Psoas muscle (tissue), 8 donors: ENCODE data around the gene VARS2. TPM values are rescaled to one million over a fixed set of nuclear protein-coding genes. Genes with fewer than 3 reads are reported as not detected.

Experiments used
- ATAC-seq, 4 donors: fragments of 200-7000 bp; cut with Tn5 transposase; one replicate each; pipeline ENCODE4 v1.9.1; 2020; ENCODE audit warnings: moderate library complexity in 3 of 4, mild to moderate bottlenecking in 2 of 4
- DNase-seq, 2 donors: peaks; one replicate each; pipeline ENCODE4 v3.0.0-alpha.2; 2020
- H3K27ac ChIP-seq: fragments of 200-600 bp; one replicate; pipeline ENCODE4 v1.8.0; 2022
- H3K27me3 ChIP-seq, 3 donors: fragments of 200-600 bp in 1 of 3; one replicate each; pipeline versions ENCODE4 v1.6.1 to v1.8.0; 2013 to 2022; ENCODE audit warnings: low read length in 2 of 3, mild to moderate bottlenecking in 2 of 3, moderate library complexity in 1 of 3; ENCODE audit not compliant: insufficient read depth in 3 of 3
- H3K36me3 ChIP-seq, 2 donors: fragments of 200-600 bp in 1 of 2; one replicate each; pipeline versions ENCODE4 v1.6.1 to v1.8.0; 2013 to 2022; ENCODE audit warnings: low read depth in 1 of 2, mild to moderate bottlenecking in 1 of 2, moderate library complexity in 1 of 2; ENCODE audit not compliant: insufficient read depth in 1 of 2
- H3K4me1 ChIP-seq: fragments of 200-600 bp; one replicate; pipeline ENCODE4 v1.8.0; 2022
- H3K4me3 ChIP-seq: fragments of 200-600 bp; one replicate; pipeline ENCODE4 v1.8.0; 2022; ENCODE audit warnings: mild to moderate bottlenecking
- H3K9me3 ChIP-seq: fragments of 200-600 bp; one replicate; pipeline ENCODE4 v1.8.0; 2022
- WGBS, 3 donors: extraction: QIAGEN DNeasy Blood & Tissue Kit; methylation state at CpG; one replicate each; pipeline versions ENCODE4 v1.1.6 to v1.1.7; 2013; 5-methylcytosine and 5-hydroxymethylcytosine counted together
- intact Hi-C, 2 donors: fragments of 100-400 bp; cut with DNase I; formaldehyde crosslinking; loops; one replicate each; pipeline versions ENCODE4 v1.11.0 to v1.14.2; 2022
- polyA plus RNA-seq, 3 donors: library from polyadenylated mRNA; stranded (reverse); fragments of 200-250 nt; gene quantifications; one replicate each; pipeline ENCODE4 v1.2.3, GENCODE V29; 2013
- total RNA-seq, 4 donors: library from RNA; stranded (reverse); fragmentation: NEBNext Ultra II Directional in 2 of 4; extraction: Animal tissue kit (Norgen Biotek cat#: 25700) in 2 of 4; gene quantifications; one replicate each; pipeline versions ENCODE4 v1.2.1 to v1.2.4, GENCODE V29; 2021 to 2023
- TF ChIP-seq, protein P1 (sequence below): fragments of 200-600 bp; IDR thresholded peaks from one replicate; pipeline ENCODE4 v1.8.0; 2022; ENCODE audit warnings: antibody characterized with exemption
- donor health status: healthy with polysubstance abuse.
- donor health status: DM: no; HTN: no; CAD: no; lungs with moderate emphysema.
- donor health status: Bipolar disorder and iron deficiency.
- donor health status: healthy.
- donor health status: DM: yes; HTN: yes; CAD: no.
- donor health status: DM: no; HTN: no; CAD: no.
- donor health status: DM: no; HTN: no; CAD: no.
- donor health status: DM: yes; HTN: yes; CAD: no.

VARS2 gene
- total and polyA plus RNA-seq, 7 donors: 11.4 to 36.6 (median 25.8) TPM

DNA sequence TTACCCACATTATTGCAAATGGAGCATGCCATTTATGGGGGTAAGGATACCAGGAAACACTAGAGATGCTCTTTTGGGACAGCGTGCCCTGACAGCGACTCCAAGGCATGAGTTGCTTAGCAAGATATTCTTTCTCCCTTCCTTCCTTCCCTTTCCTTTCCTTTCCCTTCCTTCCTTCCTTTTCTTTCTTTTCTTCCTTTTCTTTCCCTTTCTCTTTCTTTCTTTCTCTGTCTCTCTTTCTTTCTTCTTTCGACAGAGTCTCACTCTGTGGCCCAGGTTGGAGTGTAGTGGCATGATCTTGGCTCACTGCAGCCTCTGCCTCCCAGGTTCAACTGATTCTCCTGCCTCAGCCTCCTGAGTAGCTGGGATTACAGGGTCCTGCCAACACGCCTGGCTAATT is 30.0 kb downstream of the VARS2 start:
- Histone ChIP-seq H3K36me3 (no peaks in the 10 kb centered on the region), H3K27ac (no peak overlapping the region), H3K4me1 (no peaks in the 10 kb centered on the region), H3K27me3 (peaks cover 0 to 24% (median 6%) of the 10 kb centered on the region in 3 donors), H3K9me3 (no peaks in the 10 kb centered on the region), H3K4me3 (no peak overlapping the region)
- WGBS, 3 donors: 87 to 91% (median 88%) methylated on average over 4 of the region's 4 CpGs
- ATAC-seq (no peak), DNase-seq (no peak)
- intact Hi-C loops: no loop called here
- TF ChIP-seq, protein P1, sequence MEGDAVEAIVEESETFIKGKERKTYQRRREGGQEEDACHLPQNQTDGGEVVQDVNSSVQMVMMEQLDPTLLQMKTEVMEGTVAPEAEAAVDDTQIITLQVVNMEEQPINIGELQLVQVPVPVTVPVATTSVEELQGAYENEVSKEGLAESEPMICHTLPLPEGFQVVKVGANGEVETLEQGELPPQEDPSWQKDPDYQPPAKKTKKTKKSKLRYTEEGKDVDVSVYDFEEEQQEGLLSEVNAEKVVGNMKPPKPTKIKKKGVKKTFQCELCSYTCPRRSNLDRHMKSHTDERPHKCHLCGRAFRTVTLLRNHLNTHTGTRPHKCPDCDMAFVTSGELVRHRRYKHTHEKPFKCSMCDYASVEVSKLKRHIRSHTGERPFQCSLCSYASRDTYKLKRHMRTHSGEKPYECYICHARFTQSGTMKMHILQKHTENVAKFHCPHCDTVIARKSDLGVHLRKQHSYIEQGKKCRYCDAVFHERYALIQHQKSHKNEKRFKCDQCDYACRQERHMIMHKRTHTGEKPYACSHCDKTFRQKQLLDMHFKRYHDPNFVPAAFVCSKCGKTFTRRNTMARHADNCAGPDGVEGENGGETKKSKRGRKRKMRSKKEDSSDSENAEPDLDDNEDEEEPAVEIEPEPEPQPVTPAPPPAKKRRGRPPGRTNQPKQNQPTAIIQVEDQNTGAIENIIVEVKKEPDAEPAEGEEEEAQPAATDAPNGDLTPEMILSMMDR: no peak

DNA sequence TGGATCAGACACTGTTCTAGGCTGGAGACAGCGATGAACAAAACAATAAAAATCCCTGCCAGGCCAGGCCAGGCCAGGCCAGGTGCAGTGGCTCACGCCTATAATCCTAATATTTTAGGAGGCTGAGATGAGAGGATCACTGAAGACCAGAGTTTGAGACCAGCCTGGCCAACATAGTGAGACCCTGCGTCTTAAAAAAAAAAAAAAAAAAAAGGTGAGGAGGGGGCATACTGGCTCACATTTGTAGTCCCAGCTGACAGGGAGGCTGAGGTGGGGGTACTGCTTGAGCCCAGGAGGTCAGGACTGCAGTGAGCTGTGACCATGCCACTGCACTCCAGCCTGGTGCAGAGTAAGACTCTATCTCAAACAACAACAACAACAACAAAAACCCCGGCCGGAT is 31.2 kb downstream of the VARS2 start:
- no peak for ATAC-seq
- H3K4me1 ChIP-seq: no peaks in the 10 kb centered on the region
- 82 to 87% (median 84%) methylated on average over 5 of the region's 5 CpGs for WGBS, 3 donors
- intact Hi-C loops: no loop called here
- peaks cover 0 to 24% (median 3%) of the 10 kb centered on the region in 3 donors for H3K27me3 ChIP-seq
- no peaks in the 10 kb centered on the region for H3K36me3 ChIP-seq
- H3K27ac ChIP-seq: no peak overlapping the region
- no peaks in the 10 kb centered on the region for H3K9me3 ChIP-seq
- TF ChIP-seq, protein P1: no peak
- DNase-seq: no peak
- no peak overlapping the region for H3K4me3 ChIP-seq

DNA sequence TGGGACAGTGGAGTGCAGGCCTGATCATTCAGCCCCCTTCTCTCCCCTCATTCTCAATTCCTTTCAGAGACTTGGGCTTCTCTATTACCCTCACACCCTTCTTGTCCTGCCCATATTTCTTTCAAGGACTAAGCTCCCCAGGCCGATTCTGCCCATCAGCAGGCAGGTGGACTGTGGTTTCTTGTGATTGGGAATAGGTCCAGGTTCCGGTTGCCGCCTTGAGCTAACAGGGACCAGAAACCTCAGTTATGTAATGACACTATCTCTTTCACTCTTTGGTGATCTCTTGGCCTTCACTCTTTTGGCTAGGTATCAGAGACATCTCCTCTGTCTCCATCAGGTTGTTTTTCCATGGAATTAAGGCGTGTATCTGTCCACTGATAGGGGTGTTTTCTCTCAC is 33.2 kb downstream of the VARS2 start:
- Histone ChIP-seq H3K27me3 (peaks cover 0 to 24% (median 0%) of the 10 kb centered on the region in 3 donors), H3K4me1 (no peaks in the 10 kb centered on the region), H3K9me3 (no peaks in the 10 kb centered on the region), H3K36me3 (no peaks in the 10 kb centered on the region), H3K4me3 (no peak overlapping the region), H3K27ac (no peak overlapping the region)
- DNase-seq (no peak), ATAC-seq (no peak)
- 71 to 89% (median 73%) methylated on average over 4 of the region's 4 CpGs for WGBS, 3 donors
- intact Hi-C loops: no loop called here
- TF ChIP-seq, protein P1: no peak

DNA sequence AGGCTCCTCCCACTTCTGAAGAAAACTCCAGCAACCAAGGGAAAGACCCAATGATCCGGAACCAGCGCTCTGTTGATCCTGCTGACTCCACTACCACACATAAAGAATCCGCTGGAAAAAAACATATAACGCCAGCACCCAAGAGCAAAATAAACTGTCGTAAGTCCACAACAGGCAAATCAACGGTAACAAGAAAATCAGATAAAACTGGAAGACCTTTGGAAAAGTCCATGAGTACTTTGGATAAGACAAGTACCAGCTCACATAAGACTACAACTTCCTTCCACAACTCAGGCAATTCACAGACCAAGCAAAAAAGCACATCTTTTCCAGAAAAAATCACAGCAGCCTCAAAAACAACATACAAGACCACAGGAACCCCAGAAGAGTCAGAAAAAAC is 34.8 kb downstream of the VARS2 start:
- TF ChIP-seq, protein P1: no peak
- intact Hi-C loops: no loop called here

DNA sequence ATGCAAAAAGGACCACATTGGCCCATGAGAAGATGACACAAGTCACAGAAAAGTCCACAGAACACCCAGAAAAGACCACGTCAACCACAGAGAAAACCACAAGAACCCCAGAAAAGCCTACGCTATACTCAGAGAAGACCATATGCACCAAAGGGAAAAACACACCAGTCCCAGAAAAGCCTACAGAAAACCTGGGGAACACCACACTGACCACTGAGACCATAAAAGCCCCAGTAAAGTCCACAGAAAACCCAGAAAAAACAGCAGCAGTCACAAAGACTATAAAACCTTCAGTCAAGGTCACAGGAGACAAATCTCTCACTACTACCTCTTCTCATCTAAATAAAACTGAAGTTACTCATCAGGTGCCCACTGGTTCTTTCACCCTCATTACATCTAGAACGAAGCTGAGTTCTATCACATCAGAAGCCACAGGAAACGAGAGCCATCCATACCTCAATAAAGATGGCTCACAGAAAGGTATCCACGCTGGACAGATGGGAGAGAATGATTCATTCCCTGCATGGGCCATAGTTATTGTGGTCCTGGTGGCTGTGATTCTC is 38.0 kb downstream of the VARS2 start:
- ATAC-seq (no peak), DNase-seq (no peak)
- TF ChIP-seq, protein P1: no peak
- no peaks in the 10 kb centered on the region for H3K9me3 ChIP-seq
- 75 to 84% (median 83%) methylated on average over 5 of the region's 5 CpGs for WGBS, 3 donors
- H3K27ac ChIP-seq: no peak overlapping the region
- intact Hi-C loops: no loop called here
- H3K4me1 ChIP-seq: peaks cover 8% of the 10 kb centered on the region
- H3K36me3 ChIP-seq: no peaks in the 10 kb centered on the region
- no peak overlapping the region for H3K4me3 ChIP-seq
- H3K27me3 ChIP-seq: peaks cover 0 to 34% (median 2%) of the 10 kb centered on the region in 3 donors

More for the DNA sequence above, 34.8 kb downstream of the VARS2 start:
- H3K4me3 ChIP-seq: no peak overlapping the region
- no peak for DNase-seq
- ATAC-seq: no peak
- WGBS, 3 donors: 94 to 96% (median 95%) methylated on average over 6 of the region's 6 CpGs
- H3K27me3 ChIP-seq: peaks cover 0 to 24% (median 0%) of the 10 kb centered on the region in 3 donors
- H3K27ac ChIP-seq: no peak overlapping the region
- no peaks in the 10 kb centered on the region for H3K36me3 ChIP-seq
- H3K4me1 ChIP-seq: no peaks in the 10 kb centered on the region
- no peaks in the 10 kb centered on the region for H3K9me3 ChIP-seq
